ENCODE data around the gene IFNL2.

DNA sequence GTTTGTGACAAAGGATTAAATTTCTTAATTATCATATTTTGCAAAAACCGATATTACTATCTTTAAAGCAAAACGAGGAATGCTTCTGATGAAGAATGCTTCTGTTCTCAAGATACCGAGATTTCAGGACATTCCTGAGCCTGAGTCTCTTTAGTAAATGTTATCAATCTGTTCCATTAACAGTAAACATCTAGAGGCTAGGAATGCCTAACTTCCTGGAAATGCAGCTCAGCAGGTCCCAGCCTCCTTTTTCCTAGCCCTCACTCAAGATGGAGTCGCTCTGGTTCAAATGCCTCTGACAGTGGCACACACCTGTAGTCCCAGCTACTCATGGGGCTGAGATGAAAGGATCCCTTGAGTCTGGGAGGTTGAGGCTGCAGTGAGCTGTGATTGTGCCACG, 17.1 kb upstream of the IFNL2 start:
- no peak for TF ChIP-seq CTCF (IDR thresholded peaks at IDR 0.05)
- no peak for TF ChIP-seq POLR2A (IDR thresholded peaks at IDR 0.05)
- no peak for TF ChIP-seq EP300 (IDR thresholded peaks at IDR 0.05)

All from tibial nerve (tissue), 4 donors.